Hepatocyte (in vitro differentiated cells): Measurements from ENCODE around the gene RIBC2. TPM values are rescaled to one million over a fixed set of nuclear protein-coding genes. Genes with fewer than 3 reads are reported as not detected.

ENCODE experiments used
- DNase-seq: peaks from one replicate; pipeline ENCODE4 v3.0.0-alpha.2; 2016; ENCODE audit warnings: low spot score
- H2AFZ ChIP-seq: fragments of 200-600 bp; sonication (generic); 2 replicates; pipeline ENCODE4 v1.6.0; 2016; ENCODE audit warnings: antibody characterized with exemption, mild to moderate bottlenecking
- H3K27ac ChIP-seq: fragments of 200-600 bp; sonication (generic); 2 replicates; pipeline ENCODE4 v1.5.1; 2016; ENCODE audit warnings: mild to moderate bottlenecking
- H3K27me3 ChIP-seq: fragments of 200-600 bp; sonication (generic); 2 replicates; pipeline ENCODE4 v1.6.1; 2016
- H3K36me3 ChIP-seq: fragments of 200-600 bp; sonication (generic); replicated peaks from 2 replicates; pipeline ENCODE4 v1.5.1; 2016; ENCODE audit warnings: low read depth; ENCODE audit not compliant: insufficient read depth
- H3K4me1 ChIP-seq: fragments of 200-600 bp; sonication (generic); 2 replicates; pipeline ENCODE4 v1.5.1; 2016; ENCODE audit warnings: mild to moderate bottlenecking, moderate library complexity; ENCODE audit not compliant: insufficient read depth
- H3K4me2 ChIP-seq: fragments of 200-600 bp; sonication (generic); 2 replicates; pipeline ENCODE4 v1.6.0; 2016
- H3K4me3 ChIP-seq: fragments of 200-600 bp; sonication (generic); 2 replicates; pipeline ENCODE4 v1.5.1; 2016; ENCODE audit warnings: mild to moderate bottlenecking
- H3K79me2 ChIP-seq: fragments of 200-600 bp; sonication (generic); 2 replicates; pipeline ENCODE4 v1.6.0; 2017; ENCODE audit warnings: mild to moderate bottlenecking
- H3K9me2 ChIP-seq: fragments of 200-600 bp; sonication (generic); replicated peaks from 2 replicates; pipeline ENCODE4 v1.6.0; 2017; ENCODE audit warnings: mild to moderate bottlenecking; ENCODE audit not compliant: insufficient read depth
- H3K9me3 ChIP-seq: fragments of 200-600 bp; sonication (generic); 2 replicates; pipeline ENCODE4 v1.5.1; 2016; ENCODE audit warnings: low read depth, mild to moderate bottlenecking
- H4K20me1 ChIP-seq: fragments of 200-600 bp; sonication (generic); 2 replicates; pipeline ENCODE4 v1.6.0; 2016; ENCODE audit warnings: mild to moderate bottlenecking; ENCODE audit not compliant: insufficient read depth, poor library complexity, severe bottlenecking
- EZH2 ChIP-seq: fragments of 200-600 bp; sonication (generic); IDR thresholded peaks from 2 replicates; pipeline ENCODE4 v1.6.1; 2016; ENCODE audit warnings: antibody characterized with exemption, mild to moderate bottlenecking, borderline replicate concordance
- EZH2phosphoT487 ChIP-seq: fragments of 200-600 bp; sonication (generic); IDR thresholded peaks from one replicate; pipeline ENCODE4 v1.6.1; 2018; ENCODE audit warnings: antibody characterized with exemption, mild to moderate bottlenecking, low read depth, moderate library complexity; ENCODE audit not compliant: unreplicated experiment, severe bottlenecking
- WGBS: methylation state at CpG from one replicate; pipeline ENCODE4 v1.1.6; 2016; ENCODE audit warnings: low lambda C conversion rate; ENCODE audit errors: missing lambda C conversion rate; 5-methylcytosine and 5-hydroxymethylcytosine counted together
- polyA plus RNA-seq: library from polyadenylated mRNA; unstranded; fragments of >200 nt; fragmentation: Nextera tagmentation; extraction: Ambion mirVana; gene quantifications from 2 replicates; pipeline ENCODE4 v1.2.1, GENCODE V29; 2016
- total RNA-seq: library from RNA; depleted of rRNA; stranded (reverse); fragments of >200 nt; gene quantifications from 2 replicates; pipeline ENCODE4 v1.2.3, GENCODE V29; 2014
- TF ChIP-seq, protein P1 (sequence below): fragments of 200-600 bp; sonication (generic); IDR thresholded peaks from 2 replicates; pipeline ENCODE4 v1.5.1; 2016; ENCODE audit warnings: antibody characterized with exemption, mild to moderate bottlenecking; ENCODE audit not compliant: poor library complexity

RIBC2 gene
- total and polyA plus RNA-seq, 2 experiments from 2014 or later, result 0.50 to 0.56 TPM

DNA sequence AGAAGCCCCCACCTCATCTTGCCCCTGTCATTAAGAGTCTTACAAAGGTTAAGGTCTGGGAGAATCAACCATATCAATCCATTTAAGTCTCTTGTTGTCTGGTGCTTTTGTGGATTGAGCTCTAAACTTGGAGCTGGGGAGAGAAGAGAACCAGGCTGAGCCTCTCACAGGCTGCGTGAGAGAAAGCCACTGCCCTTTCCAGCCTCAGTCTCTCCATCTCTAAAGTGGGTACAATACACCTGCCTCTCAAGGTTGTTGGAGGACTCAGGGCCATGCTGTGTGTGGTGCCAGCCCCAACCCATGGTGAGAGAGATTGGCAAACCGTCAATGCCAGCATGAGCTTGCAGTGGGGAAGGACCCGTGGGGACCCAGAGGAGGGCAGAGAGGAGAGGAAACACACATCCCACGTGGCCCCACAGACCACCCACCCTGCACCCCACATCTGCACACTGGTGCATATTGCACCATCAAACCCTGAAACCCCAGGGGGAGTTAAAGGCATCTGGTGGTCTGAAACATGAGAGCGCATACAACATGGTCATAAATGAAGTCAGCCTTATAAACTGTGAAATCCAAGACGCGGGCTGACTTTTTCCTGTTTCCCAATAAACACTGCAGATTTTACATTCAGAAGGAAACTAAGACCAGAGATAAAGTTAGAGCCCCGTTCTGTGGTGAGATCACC lies 61.7 kb downstream of the RIBC2 start:
- Histone ChIP-seq H3K79me2 (no peaks in the 10 kb centered on the region), H3K9me3 (no peaks in the 10 kb centered on the region), H4K20me1 (no peaks in the 10 kb centered on the region), H3K36me3 (no peaks in the 10 kb centered on the region), H3K4me2 (peak overlapping the region; percentile 44), H3K27ac (peak overlapping the region; percentile 79), H3K27me3 (no peaks in the 10 kb centered on the region), H3K9me2 (no peaks in the 10 kb centered on the region), H3K4me1 (peaks cover 38% of the 10 kb centered on the region), H3K4me3 (no peak overlapping the region), H2AFZ (no peak overlapping the region)
- DNase-seq, result peak; percentile 56
- TF ChIP-seq EZH2 (no peak), EZH2phosphoT487 (no peak)
- TF ChIP-seq, protein P1, sequence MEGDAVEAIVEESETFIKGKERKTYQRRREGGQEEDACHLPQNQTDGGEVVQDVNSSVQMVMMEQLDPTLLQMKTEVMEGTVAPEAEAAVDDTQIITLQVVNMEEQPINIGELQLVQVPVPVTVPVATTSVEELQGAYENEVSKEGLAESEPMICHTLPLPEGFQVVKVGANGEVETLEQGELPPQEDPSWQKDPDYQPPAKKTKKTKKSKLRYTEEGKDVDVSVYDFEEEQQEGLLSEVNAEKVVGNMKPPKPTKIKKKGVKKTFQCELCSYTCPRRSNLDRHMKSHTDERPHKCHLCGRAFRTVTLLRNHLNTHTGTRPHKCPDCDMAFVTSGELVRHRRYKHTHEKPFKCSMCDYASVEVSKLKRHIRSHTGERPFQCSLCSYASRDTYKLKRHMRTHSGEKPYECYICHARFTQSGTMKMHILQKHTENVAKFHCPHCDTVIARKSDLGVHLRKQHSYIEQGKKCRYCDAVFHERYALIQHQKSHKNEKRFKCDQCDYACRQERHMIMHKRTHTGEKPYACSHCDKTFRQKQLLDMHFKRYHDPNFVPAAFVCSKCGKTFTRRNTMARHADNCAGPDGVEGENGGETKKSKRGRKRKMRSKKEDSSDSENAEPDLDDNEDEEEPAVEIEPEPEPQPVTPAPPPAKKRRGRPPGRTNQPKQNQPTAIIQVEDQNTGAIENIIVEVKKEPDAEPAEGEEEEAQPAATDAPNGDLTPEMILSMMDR, result no peak
- 46% methylated on average over 7 of the region's 8 CpGs for WGBS

DNA sequence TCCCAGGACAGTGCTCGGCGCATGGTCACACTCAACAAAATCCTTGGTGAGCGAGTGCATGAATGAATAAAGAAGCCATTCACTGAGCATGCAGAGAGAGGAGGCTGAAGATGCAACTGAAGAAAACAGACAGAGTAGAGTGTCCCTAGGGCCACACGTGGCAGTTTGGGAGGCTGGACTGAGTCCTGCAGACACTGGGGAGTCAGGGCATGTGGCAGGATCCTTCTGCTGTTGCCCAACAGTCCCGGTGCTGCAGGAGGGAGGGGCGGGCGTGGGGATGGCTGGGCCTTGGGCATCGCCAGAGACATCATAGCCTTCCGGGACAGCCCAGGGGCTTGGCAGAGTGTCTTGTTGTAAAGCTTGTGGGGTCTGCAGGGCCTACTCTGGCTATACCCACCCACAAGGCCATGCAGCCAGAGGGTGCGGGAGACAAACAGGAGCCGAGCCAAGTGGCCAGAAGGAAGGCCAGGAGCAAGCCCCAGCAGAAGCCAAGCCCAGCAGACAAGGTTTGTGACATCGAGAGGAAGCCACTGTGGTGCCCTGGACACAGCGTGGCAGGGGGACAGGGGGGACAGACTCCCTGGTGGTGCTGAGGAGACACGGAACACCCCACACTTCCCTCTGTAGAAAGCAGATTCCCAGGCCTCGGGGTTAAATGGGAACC lies 62.5 kb downstream of the RIBC2 start:
- Histone ChIP-seq H3K9me2 (no peaks in the 10 kb centered on the region), H3K36me3 (no peaks in the 10 kb centered on the region), H3K27me3 (no peaks in the 10 kb centered on the region), H3K79me2 (no peaks in the 10 kb centered on the region), H3K27ac (peak overlapping the region; percentile 79), H3K4me1 (peaks cover 35% of the 10 kb centered on the region), H2AFZ (no peak overlapping the region), H3K4me3 (no peak overlapping the region), H3K9me3 (no peaks in the 10 kb centered on the region), H3K4me2 (peak overlapping the region; percentile 44), H4K20me1 (no peaks in the 10 kb centered on the region)
- WGBS, result 80% methylated on average over 15 of the region's 15 CpGs
- no peak for DNase-seq
- TF ChIP-seq EZH2phosphoT487 (no peak), EZH2 (no peak)
- TF ChIP-seq, protein P1, result no peak

DNA sequence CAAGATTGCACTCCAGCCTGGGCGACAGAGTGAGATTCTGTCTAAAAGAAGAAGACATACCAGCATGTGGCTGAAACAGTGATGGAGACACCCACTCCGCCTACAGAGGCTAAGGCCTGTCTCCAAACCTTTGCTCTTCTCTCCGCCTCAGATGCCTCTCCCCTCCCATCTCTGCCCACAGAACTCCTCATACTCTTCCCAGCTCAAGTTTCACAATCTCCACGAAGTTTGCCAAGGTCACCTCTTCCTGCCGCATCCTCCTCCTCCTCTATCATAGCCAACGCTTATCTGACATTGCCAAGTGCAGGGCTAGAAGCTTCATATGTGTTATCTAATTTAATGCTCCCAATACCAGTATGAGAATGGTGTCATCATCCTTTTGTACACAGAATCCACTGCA lies 63.3 kb downstream of the RIBC2 start:
- 66% methylated on average over 6 of the region's 6 CpGs for WGBS

More for the DNA sequence above, 63.3 kb downstream of the RIBC2 start:
- Histone ChIP-seq H3K27me3 (no peaks in the 10 kb centered on the region), H2AFZ (no peak overlapping the region), H3K79me2 (no peaks in the 10 kb centered on the region), H3K4me3 (no peak overlapping the region), H3K9me2 (no peaks in the 10 kb centered on the region), H3K9me3 (no peaks in the 10 kb centered on the region), H3K4me1 (peaks cover 35% of the 10 kb centered on the region), H3K4me2 (no peak overlapping the region), H4K20me1 (no peaks in the 10 kb centered on the region), H3K36me3 (no peaks in the 10 kb centered on the region), H3K27ac (peak overlapping the region; percentile 79)
- DNase-seq, result no peak
- TF ChIP-seq EZH2 (no peak), EZH2phosphoT487 (no peak)
- TF ChIP-seq, protein P1, result no peak
